HepG2 (cell line): Measurements from ENCODE around the gene SIX5. TPM values are rescaled to one million over a fixed set of nuclear protein-coding genes. Genes with fewer than 3 reads are reported as not detected.
A peak's percentile ranks its signal among the peaks of the same experiment; 100 is the strongest.

Source experiments
- ASH2L ChIP-seq: fragments of 300-600, 200-600 bp; sonication (generic); IDR thresholded peaks from 2 replicates; pipeline ENCODE4 v1.7.0; 2017; ENCODE audit warnings: low read depth, mild to moderate bottlenecking, moderate library complexity, mixed read lengths, low read length; ENCODE audit not compliant: insufficient read length
- ELF3 ChIP-seq: IDR thresholded peaks from 2 replicates; pipeline ENCODE4 v1.6.1; 2016; ENCODE audit warnings: missing genetic modification reagents, missing compliant biosample characterization
- FOXP4 ChIP-seq: sonication (generic); formaldehyde crosslinking; IDR thresholded peaks from 2 replicates; pipeline ENCODE4 v1.4.0; 2020; ENCODE audit warnings: missing genetic modification reagents
- FUBP1 ChIP-seq: sonication (generic); formaldehyde crosslinking; IDR thresholded peaks from 2 replicates; pipeline ENCODE4 v1.5.1; 2020; ENCODE audit warnings: missing genetic modification reagents, mild to moderate bottlenecking, borderline replicate concordance
- GRHL1 ChIP-seq: sonication (generic); formaldehyde crosslinking; conservative IDR thresholded peaks from 2 replicates; pipeline ENCODE4 v1.8.0; 2022; ENCODE audit warnings: missing genetic modification reagents
- IKZF5 ChIP-seq: IDR thresholded peaks from 2 replicates; pipeline ENCODE4 v1.6.1; 2018; ENCODE audit warnings: missing genetic modification reagents, mild to moderate bottlenecking, missing compliant biosample characterization
- ISX ChIP-seq: sonication (generic); formaldehyde crosslinking; conservative IDR thresholded peaks from 2 replicates; pipeline ENCODE4 v1.5.0; 2020; ENCODE audit warnings: missing genetic modification reagents
- JUNB ChIP-seq: sonication (generic); formaldehyde crosslinking; IDR thresholded peaks from 2 replicates; pipeline ENCODE4 v1.8.0; 2022; ENCODE audit warnings: missing genetic modification reagents, mild to moderate bottlenecking, borderline replicate concordance
- KAT2B ChIP-seq: fragments of 150-350 bp; IDR thresholded peaks from 2 replicates; pipeline ENCODE4 v1.6.1; 2014; ENCODE audit warnings: low read depth, low read length, borderline replicate concordance
- KLF11 ChIP-seq: IDR thresholded peaks from 2 replicates; pipeline ENCODE4 v1.6.1; 2016; ENCODE audit warnings: missing compliant biosample characterization
- MAX ChIP-seq: IDR thresholded peaks from 2 replicates; pipeline ENCODE4 v1.6.1; 2012; ENCODE audit warnings: inconsistent platforms
- NCOA2 ChIP-seq: sonication (generic); formaldehyde crosslinking; IDR thresholded peaks from 2 replicates; pipeline ENCODE4 v1.8.0; 2022; ENCODE audit warnings: inconsistent platforms
- PHF20 ChIP-seq: sonication (generic); formaldehyde crosslinking; IDR thresholded peaks from 2 replicates; pipeline ENCODE4 v1.5.0; 2020; ENCODE audit warnings: mild to moderate bottlenecking, missing genetic modification reagents
- RXRA ChIP-seq: sonication (generic); formaldehyde crosslinking; IDR thresholded peaks from 2 replicates; pipeline ENCODE4 v1.5.1; 2020; ENCODE audit warnings: missing genetic modification reagents
- SALL1 ChIP-seq: sonication (generic); formaldehyde crosslinking; IDR thresholded peaks from 2 replicates; pipeline ENCODE4 v1.8.0; 2022; ENCODE audit warnings: mild to moderate bottlenecking, missing genetic modification reagents
- SALL2 ChIP-seq: sonication (generic); formaldehyde crosslinking; IDR thresholded peaks from 2 replicates; pipeline ENCODE4 v1.8.1; 2023; ENCODE audit warnings: mild to moderate bottlenecking, missing genetic modification reagents, inconsistent platforms
- SIN3B ChIP-seq: fragments of 150-350 bp; IDR thresholded peaks from 2 replicates; pipeline ENCODE4 v1.6.1; 2014; ENCODE audit warnings: low read length
- ZNF34 ChIP-seq: sonication (generic); formaldehyde crosslinking; IDR thresholded peaks from 2 replicates; pipeline ENCODE4 v1.4.0; 2020; ENCODE audit warnings: mild to moderate bottlenecking, missing genetic modification reagents, borderline replicate concordance
- ZNF350 ChIP-seq: sonication (generic); formaldehyde crosslinking; IDR thresholded peaks from 2 replicates; pipeline ENCODE4 v1.4.0; 2020; ENCODE audit warnings: mild to moderate bottlenecking, low read depth, missing genetic modification reagents, borderline replicate concordance
- ZNF557 ChIP-seq: sonication (generic); formaldehyde crosslinking; IDR thresholded peaks from 2 replicates; pipeline ENCODE4 v1.4.0; 2020; ENCODE audit warnings: missing genetic modification reagents
- polyA plus RNA-seq, 8 experiments: library from polyadenylated mRNA; depleted of rRNA in 3 of 8; stranded (reverse) in 7 of 8; unstranded in 1 of 8; fragments of >200 nt; fragmentation: Illumina TruSeq in 4 of 8; extraction: Trizol in 4 of 8; gene quantifications; 2 replicates each; pipeline versions ENCODE4 v1.2.1 to v1.2.3, GENCODE V29; 2011 to 2016; ENCODE audit warnings: low read depth in 4 of 8, missing spikeins in 1 of 8, mixed read lengths in 1 of 8; ENCODE audit not compliant: insufficient read depth in 1 of 8
- total RNA-seq, 5 experiments: library from RNA; depleted of rRNA; stranded (reverse); fragments of >200 nt; fragmentation: Illumina TruSeq; extraction: Trizol; gene quantifications; 2 replicates each; pipeline ENCODE4 v1.2.3, GENCODE V29; 2016; ENCODE audit warnings: low read depth in 1 of 5

Gene SIX5
- total and polyA plus RNA-seq, 2 of the 13 experiments (the other 11 are each of a cell fraction or from before 2014, with no cell fraction given) = 7.7 to 10.5 TPM

GRCh38 chr19:45717131-45717982 lies 51.7 kb downstream of the SIX5 start (continued):
- TF ChIP-seq PHF20 (CRISPR knock-in tag) (peak; percentile 78), ZNF34 (CRISPR knock-in tag) (no peak), ZNF557 (CRISPR knock-in tag) (no peak), ISX (no peak), FOXP4 (CRISPR knock-in tag) (peak; percentile 88), GRHL1 (CRISPR knock-in tag) (no peak), SALL2 (CRISPR knock-in tag) (peak; percentile 95), ZNF350 (CRISPR knock-in tag) (peak; percentile 86), RXRA (peak; percentile 98), JUNB (CRISPR knock-in tag) (no peak), NCOA2 (CRISPR knock-in tag) (peak; percentile 62; the same call in 1 of the 2 replicates), SIN3B (peak; percentile 52; the same call in 1 of the 2 replicates), SALL1 (CRISPR knock-in tag) (peak; percentile 91), FUBP1 (0 out of 2 replicates have a peak, but pooled peaks have one; percentile 30), ELF3 (CRISPR knock-in tag) (peak; percentile 77), MAX (peak; percentile 77), IKZF5 (CRISPR knock-in tag) (peak; percentile 65; the same call in 1 of the 2 replicates), ASH2L (peak; percentile 59), KLF11 (CRISPR knock-in tag) (no peak; the same call in 1 of the 2 replicates), KAT2B (no peak)
